Measurements from ENCODE around the gene PQBP1. TPM values are rescaled to one million over a fixed set of nuclear protein-coding genes. Genes with fewer than 3 reads are reported as not detected.
A peak's percentile ranks its signal among the peaks of the same experiment; 100 is the strongest.
"Not testable (repeated sequence)": the region's sequence is repeated elsewhere in the genome, so short reads cannot be mapped to it uniquely, and the experiment has no call there.

Gene PQBP1
- total RNA-seq, 4 donors from 2014 or later: 40.4 to 60.3 (median 48.7) TPM

DNA sequence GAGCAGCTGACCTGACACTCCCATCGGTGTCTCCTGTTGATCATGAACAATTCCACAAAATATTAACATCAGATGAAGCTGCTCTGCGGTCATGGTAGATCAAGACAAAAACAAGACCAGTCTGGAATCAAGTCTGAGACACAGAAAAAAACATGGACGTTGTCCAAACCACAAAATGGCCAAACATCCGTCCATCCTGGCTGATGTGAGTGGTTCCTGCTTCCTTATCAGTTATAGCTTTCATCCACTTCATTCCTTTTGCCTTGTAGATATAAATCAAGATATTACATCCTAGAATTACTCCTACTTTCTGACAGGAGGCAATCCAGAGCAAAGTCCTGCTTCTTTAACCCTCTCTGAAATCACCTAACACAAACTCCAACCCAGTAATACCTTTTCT, 33.5 kb upstream of the PQBP1 start:
- DNase-seq (ENCODE audit: low spot score in 2 of 2): no peak
- Histone ChIP-seq H3K27ac (no peak overlapping the region), H3K4me1 (no peaks in the 10 kb centered on the region), H3K4me3 (no peak overlapping the region), H3K9me3 (no peaks in the 10 kb centered on the region), H3K27me3 (no peaks in the 10 kb centered on the region), H3K36me3 (no peaks in the 10 kb centered on the region)
- WGBS, 2 donors: 43 to 55% methylated on average over 4 of the region's 4 CpGs
- TF ChIP-seq EP300 (IDR thresholded peaks at IDR 0.05) (no peak), POLR2A (IDR thresholded peaks at IDR 0.05) (no peak)
- TF ChIP-seq, protein P1, sequence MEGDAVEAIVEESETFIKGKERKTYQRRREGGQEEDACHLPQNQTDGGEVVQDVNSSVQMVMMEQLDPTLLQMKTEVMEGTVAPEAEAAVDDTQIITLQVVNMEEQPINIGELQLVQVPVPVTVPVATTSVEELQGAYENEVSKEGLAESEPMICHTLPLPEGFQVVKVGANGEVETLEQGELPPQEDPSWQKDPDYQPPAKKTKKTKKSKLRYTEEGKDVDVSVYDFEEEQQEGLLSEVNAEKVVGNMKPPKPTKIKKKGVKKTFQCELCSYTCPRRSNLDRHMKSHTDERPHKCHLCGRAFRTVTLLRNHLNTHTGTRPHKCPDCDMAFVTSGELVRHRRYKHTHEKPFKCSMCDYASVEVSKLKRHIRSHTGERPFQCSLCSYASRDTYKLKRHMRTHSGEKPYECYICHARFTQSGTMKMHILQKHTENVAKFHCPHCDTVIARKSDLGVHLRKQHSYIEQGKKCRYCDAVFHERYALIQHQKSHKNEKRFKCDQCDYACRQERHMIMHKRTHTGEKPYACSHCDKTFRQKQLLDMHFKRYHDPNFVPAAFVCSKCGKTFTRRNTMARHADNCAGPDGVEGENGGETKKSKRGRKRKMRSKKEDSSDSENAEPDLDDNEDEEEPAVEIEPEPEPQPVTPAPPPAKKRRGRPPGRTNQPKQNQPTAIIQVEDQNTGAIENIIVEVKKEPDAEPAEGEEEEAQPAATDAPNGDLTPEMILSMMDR (IDR thresholded peaks at IDR 0.05): no peak

DNA sequence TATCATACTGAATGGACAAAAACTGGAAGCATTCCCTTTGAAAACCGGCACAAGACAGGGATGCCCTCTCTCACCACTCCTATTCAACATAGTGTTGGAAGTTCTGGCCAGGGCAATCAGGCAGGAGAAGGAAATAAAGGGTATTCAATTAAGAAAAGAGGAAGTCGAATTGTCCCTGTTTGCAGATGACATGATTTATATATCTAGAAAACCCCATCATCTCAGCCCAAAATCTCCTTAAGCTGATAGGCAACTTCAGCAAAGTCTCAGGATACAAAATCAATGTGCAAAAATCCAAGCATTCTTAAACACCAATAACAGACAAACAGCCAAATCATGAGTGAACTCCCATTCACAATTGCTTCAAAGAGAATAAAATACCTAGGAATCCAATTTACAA, 25.7 kb upstream of the PQBP1 start:
- WGBS, 2 donors: 65 to 90% methylated on average over 1 to 2 of the region's 2 CpGs

DNA sequence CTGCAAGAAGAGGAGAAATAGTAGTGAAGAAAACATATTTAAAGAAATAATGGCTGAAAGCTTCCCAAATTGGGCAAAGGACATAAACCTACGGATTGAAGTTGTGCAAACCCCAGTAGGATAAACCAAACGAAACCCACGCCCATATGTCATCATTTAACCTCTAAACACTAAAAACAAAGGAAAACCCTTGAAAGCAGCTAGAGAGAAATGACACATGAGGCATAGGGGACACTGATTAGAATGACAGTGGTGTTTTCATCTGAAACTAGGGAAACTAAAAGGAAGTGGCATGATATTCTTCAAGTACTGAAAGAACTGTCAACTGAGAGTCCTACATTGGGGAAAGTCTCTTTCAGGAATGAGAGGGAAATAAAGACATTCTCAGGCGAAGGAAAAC, 20.8 kb upstream of the PQBP1 start:
- not testable (repeated sequence) for H3K27me3 ChIP-seq; H3K36me3 ChIP-seq; H3K9me3 ChIP-seq; H3K27ac ChIP-seq; H3K4me1 ChIP-seq; H3K4me3 ChIP-seq; DNase-seq (ENCODE audit: low spot score in 2 of 2)
- 41 to 54% methylated on average over 3 to 4 of the region's 4 CpGs for WGBS, 2 donors

More for the DNA sequence above, 25.7 kb upstream of the PQBP1 start:
- H3K9me3 ChIP-seq; H3K4me1 ChIP-seq; H3K4me3 ChIP-seq; DNase-seq (ENCODE audit: low spot score in 2 of 2); H3K36me3 ChIP-seq; H3K27me3 ChIP-seq; H3K27ac ChIP-seq: not testable (repeated sequence)

DNA sequence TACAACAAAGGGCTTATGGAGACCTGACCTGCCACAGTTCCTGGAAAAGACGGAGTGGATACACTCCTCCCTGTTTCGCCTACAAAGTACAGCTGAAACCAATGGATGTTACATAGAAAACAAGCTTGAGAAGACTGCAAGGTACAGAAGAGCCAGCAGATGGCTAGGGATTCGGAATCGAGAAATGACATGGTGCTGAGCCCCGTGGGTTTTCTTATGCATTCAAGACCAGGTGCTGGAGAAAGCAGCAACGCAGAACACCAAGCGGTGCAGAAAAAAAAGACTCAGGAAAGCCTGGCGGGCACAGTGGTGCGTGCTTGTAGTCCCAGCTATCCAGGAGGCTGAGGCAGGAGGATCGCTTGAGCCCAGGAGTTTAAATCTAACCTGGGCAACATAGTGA, 14.0 kb upstream of the PQBP1 start:
- H3K4me1 ChIP-seq: no peaks in the 10 kb centered on the region
- DNase-seq (ENCODE audit: low spot score in 2 of 2): no peak
- no peak overlapping the region for H3K4me3 ChIP-seq
- H3K27ac ChIP-seq: no peak overlapping the region
- TF ChIP-seq POLR2A (IDR thresholded peaks at IDR 0.05) (no peak), EP300 (IDR thresholded peaks at IDR 0.05) (no peak)
- TF ChIP-seq, protein P1 (IDR thresholded peaks at IDR 0.05): no peak
- WGBS, 2 donors: 72 to 78% methylated on average over 10 of the region's 10 CpGs
- no peaks in the 10 kb centered on the region for H3K27me3 ChIP-seq
- no peaks in the 10 kb centered on the region for H3K36me3 ChIP-seq
- no peaks in the 10 kb centered on the region for H3K9me3 ChIP-seq

DNA sequence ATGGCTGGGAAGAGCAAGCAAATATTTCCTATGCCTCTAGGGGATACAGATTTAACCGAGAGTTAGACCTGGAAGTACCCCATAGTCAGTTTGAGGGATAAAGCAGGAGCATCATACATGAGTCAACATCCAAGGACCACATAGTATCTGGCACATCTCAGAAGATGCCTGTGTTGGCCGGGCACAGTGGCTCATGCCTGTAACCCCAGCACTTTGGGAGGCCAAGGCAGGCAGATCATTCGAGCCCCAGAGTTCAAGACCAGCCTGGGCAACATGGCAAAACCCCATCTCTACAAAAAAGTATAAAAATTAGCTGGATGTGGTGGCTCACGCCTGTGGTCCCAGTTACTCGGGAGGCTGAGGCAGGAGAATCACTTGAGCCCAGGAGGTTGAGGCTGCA, 11.1 kb upstream of the PQBP1 start:
- not testable (repeated sequence) for H3K27me3 ChIP-seq; H3K27ac ChIP-seq; H3K36me3 ChIP-seq; DNase-seq (ENCODE audit: low spot score in 2 of 2); H3K4me1 ChIP-seq; H3K9me3 ChIP-seq; H3K4me3 ChIP-seq
- 77 to 80% methylated on average over 3 to 5 of the region's 5 CpGs for WGBS, 2 donors

DNA sequence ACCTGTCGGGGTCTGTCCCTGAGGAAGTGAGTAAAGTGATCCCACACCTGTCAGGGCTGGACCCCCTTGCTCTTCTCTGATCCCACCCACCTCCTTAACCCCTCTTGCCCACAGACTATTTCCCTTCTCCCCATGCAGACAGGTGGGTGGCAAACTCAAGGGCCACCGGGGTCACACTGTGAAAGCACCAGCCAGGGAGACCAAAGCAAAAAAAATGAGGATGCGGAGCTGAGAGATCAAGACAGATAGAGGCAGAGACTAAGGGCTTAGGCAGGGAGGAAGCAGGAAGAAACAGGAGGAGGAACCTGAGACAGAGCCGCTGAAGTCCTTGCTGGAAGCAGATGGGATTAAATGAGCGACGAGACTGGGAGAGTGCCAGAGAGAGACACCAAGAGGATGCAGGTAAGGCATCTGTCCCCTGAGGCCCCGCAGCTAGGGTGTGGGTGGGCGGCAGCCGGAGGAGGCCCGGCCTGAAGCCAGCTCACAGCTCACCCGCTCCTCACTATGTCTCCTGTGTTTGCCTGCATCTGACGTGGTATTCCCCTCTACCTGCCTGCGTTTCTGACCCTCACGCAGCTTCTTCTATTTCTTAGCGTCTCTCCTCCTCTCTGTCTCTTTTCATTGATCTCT, 7.3 kb upstream of the PQBP1 start:
- TF ChIP-seq EP300 (IDR thresholded peaks at IDR 0.05) (no peak), POLR2A (IDR thresholded peaks at IDR 0.05) (no peak)
- TF ChIP-seq, protein P1 (IDR thresholded peaks at IDR 0.05): no peak
- H3K4me3 ChIP-seq: peak overlapping the region; percentile 49 to 71 (median 57)
- no peaks in the 10 kb centered on the region for H3K9me3 ChIP-seq
- no peaks in the 10 kb centered on the region for H3K27me3 ChIP-seq
- peaks cover 0 to 6% (median 3%) of the 10 kb centered on the region in 4 donors for H3K4me1 ChIP-seq
- WGBS, 2 donors: 36 to 54% methylated on average over 10 to 15 of the region's 15 CpGs
- no peak for DNase-seq (ENCODE audit: low spot score in 2 of 2)
- H3K36me3 ChIP-seq: peaks cover 0 to 13% (median 0%) of the 10 kb centered on the region in 3 donors
- H3K27ac ChIP-seq: peak overlapping the region in 3 of 4 donors; percentile 78 to 89 (median 86)
